GM08714 (cell line): Measurements from ENCODE around the gene CLDN4.
"Not testable (repeated sequence)": the region's sequence is repeated elsewhere in the genome, so short reads cannot be mapped to it uniquely, and the experiment has no call there.

Experiments
- H3K4me3 ChIP-seq: fragments of 200-500 bp; sonication (Bioruptor generic); 2 replicates; pipeline ENCODE4 v1.5.1; 2014; ENCODE audit warnings: mild to moderate bottlenecking, low read length, inconsistent platforms
- ZNF274 ChIP-seq: IDR thresholded peaks from 2 replicates; pipeline ENCODE4 v1.6.1; 2012; ENCODE audit warnings: mild to moderate bottlenecking, low read depth, low read length

CLDN4 gene

DNA sequence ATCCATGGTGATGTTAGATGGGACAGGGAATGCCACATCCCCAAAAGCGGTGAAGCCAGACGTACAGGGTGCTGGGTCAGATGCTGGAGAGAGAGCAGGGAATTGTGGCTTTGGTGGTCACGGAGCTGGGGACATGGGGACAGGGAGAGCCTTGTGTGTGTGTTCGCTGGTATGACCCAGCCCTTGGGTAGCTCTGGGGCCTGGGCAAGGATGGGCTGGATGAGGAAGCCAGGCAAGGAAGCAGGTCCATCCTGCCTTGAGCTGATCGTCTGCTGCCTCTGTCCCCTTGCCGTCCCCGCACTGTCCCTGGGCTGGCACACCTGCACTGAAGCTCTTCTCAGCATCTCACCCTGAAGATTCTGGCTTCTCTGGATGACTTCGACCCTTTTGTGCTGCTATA, 15.4 kb upstream of the CLDN4 start:
- no peak for TF ChIP-seq ZNF274
- H3K4me3 ChIP-seq: no peak overlapping the region

DNA sequence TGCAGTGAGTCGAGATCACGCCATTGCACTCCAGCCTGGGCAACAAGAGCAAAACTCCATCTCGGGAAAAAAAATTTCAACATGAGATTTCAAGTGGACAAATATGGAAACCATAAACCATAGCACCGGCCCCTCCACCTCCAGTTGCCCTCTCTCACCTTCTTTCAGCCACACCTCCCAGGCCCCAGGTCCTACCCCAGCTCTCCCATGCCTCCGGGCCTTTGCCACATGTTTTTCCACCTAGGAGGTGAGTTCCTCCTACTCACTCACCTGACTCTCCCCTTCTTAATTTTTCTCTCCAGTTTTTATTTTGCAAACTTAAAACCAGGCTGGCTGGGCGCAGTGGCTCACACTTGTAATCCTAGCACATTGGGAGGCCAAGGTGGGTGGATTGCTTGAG, 13.7 kb upstream of the CLDN4 start:
- TF ChIP-seq ZNF274: no peak

DNA sequence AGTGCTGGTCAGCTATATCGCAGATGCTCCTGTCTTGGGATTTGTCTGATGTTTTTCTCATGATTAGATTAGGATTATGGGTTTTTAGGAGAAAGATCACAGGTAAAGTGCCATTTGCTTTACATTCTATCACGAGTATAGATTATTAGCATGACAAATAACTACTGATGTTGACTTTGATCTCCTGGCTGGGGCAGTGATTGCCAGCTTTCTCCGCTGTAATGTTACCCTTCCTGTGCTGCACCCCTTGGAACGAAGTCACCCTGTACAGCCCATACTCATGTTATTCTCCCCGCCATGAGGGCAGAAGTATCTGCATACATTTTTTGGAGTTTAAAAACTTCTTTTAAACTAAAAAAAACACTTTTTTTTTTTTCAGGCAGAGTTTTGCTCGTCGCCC, 10.8 kb upstream of the CLDN4 start:
- no peak overlapping the region for H3K4me3 ChIP-seq
- TF ChIP-seq ZNF274: no peak

More for the DNA sequence above, 13.7 kb upstream of the CLDN4 start:
- H3K4me3 ChIP-seq: no peak overlapping the region

DNA sequence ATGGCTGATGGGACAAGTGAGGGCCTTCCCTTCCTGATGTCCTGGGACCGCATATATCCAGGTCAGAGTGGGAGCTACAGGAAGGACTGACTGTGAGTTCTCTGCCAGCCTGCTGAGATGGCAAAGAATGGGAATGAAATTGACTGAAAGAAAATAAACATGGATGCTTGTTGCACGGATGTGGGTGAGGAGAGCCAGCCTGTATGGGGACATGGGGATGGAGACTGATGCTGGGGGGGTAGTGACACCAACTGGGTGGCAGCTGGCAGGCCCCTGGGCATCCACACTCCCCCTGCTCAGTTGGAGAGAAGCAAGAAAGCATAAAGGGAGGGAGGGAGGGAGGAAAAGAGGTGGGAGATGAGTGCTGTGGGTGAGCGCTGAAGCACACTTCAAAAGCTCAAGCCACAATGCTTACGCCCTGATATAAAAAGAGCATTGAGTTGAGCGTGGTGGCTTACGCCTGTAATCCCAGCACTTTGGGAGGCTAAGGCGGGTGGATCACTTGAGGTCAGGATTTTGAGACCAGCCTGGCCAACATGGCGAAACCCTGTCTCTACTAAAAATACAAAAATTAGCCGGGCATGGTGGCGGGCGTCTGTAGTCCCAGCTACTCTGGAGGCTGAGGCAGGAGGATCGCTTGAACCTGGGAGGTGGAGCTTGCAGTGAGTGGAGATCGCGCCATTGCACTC, 9.1 kb upstream of the CLDN4 start:
- not testable (repeated sequence) for H3K4me3 ChIP-seq

DNA sequence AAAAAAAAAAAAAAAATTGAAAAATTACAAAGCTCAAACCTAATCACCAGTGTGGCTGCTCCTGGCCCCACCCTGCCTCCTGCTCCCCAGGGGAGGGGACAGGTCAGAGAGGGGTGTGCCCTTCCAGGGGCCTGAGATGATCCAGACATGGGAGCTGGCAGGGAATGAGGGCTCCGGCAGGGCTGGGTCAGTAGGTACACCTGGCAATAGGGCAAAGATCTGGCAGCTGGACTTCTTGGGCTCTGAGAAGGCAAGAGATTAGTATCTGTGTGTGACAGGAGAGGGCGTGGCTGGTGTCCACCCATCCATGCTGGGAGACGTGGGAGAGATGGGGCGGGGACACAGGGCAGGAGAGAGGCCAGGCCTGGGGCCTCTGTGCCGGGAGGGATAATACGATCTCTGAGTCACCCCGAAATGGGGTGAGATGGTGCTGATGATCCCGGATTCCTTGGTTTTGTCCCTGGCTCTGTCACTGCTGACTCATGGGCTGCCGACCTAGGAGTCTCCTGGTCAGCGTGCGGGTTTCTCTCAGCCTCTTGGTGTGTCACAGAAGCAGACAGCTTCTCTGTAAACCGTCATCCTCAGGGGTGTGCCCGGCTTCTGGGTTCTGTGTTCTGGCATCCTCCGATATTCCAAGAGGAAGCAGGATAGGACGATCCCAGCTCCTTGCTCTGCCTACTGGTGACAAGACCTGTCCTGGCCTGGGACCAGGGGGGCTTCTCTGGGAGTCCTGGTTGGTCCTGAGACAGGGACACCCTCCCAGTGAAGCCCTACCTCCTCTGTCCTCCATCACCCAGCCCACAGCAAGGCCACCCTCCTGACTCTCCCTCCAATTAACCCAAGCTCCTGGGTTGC, 8.2 kb upstream of the CLDN4 start:
- no peak overlapping the region for H3K4me3 ChIP-seq
- TF ChIP-seq ZNF274: no peak

DNA sequence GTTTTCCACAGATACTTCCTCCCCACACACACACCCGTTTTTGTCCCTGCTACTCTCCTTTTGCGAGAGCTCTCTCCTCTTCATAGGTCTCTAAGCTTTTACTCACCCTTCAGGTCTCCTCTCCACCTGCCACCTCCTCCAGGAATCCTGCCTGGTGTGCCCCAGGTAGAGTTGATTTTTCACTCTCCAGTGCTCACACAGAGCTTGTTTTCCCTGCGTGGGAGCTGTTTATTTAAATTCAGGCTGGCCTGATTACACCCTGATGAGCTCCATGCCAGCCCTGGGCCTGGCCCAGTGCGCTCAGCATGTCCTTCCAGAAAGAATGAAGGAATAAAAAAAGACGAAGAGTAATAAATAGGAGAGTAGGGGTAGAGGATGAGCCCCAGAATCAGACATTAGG, 7.5 kb upstream of the CLDN4 start:
- H3K4me3 ChIP-seq: no peak overlapping the region
- TF ChIP-seq ZNF274: no peak

DNA sequence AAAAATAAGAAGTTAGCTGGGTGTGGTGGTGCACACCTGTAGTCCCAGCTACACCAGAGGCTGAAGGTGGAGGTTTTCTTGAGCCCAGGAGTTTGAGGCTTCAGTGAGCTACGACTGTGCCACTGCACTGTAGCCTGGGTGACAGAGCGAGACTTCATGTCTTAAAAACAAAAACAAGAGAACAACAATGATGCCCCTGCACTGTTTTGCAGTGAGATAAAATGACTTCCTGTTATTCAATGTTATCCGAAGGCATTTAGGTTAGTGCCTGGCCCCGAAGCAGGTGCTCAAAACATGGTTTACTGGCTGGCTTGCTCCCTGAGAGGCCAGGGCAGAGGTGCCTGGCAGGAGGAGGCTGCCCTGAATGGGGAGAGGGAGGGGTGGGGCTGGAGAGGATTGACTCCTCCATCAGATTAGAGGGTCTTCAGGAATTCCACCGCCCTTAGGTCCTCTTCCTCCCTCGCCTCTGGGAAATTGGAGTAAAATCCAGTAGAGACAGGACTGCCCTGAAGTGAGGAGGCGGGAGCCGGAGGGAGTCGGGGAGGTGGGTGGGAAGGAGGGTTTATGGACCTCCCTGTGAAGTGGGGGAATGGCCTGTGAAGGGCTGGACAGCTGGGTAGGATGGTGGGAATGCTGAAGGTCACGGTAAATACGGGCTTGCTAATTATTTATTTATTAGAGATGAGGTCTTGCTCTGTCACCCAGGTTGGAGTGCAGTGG, 6.8 kb upstream of the CLDN4 start:
- no peak overlapping the region for H3K4me3 ChIP-seq
- TF ChIP-seq ZNF274: no peak

DNA sequence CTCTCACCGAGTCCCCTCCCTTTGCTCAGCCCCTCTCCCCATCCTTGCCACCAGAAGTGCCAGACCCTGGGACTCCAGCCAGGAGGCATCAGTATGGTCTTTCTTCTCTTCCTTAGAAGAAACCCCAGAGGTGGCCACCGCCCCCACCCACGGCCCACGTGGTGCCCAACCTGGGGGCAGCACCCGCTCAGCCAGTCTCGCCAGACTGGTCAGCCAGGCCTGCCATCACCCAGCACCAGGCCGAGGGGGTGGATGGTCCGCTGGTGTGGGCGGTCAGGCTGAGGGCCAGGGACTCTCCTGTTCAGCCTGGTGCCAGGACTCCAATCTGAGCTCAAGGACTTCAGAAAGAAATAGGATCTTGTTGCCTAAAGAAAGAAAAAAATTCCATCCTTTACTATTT, 5.8 kb upstream of the CLDN4 start:
- no peak for TF ChIP-seq ZNF274
- no peak overlapping the region for H3K4me3 ChIP-seq

DNA sequence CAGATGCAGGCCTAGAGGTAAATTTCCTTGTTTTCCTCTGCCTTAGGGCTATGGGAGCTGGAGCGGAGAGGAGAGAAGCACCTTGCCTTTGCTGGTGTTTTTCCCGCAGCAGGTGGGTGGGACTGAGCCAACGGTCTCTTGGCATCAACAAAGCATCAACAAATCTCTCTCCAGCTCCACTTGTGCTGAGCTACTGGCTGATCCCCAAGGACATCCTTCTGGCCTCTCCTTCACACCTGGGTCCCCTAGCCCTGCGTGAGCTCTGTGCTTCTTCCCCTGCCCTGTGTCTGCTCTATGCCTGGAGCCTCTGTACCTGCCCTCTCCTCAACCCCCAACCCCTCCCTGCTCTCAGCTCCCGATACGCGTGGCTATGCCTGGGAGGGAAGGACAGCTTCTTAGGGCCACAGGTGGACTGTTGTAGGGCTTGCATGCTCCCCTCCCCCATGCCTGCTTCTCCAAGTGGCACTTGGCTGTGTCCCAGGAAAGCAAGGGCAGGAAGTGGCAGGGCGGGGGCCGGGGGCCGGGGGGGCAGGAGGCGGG, 3.2 kb upstream of the CLDN4 start:
- no peak for TF ChIP-seq ZNF274
- H3K4me3 ChIP-seq: no peak overlapping the region

DNA sequence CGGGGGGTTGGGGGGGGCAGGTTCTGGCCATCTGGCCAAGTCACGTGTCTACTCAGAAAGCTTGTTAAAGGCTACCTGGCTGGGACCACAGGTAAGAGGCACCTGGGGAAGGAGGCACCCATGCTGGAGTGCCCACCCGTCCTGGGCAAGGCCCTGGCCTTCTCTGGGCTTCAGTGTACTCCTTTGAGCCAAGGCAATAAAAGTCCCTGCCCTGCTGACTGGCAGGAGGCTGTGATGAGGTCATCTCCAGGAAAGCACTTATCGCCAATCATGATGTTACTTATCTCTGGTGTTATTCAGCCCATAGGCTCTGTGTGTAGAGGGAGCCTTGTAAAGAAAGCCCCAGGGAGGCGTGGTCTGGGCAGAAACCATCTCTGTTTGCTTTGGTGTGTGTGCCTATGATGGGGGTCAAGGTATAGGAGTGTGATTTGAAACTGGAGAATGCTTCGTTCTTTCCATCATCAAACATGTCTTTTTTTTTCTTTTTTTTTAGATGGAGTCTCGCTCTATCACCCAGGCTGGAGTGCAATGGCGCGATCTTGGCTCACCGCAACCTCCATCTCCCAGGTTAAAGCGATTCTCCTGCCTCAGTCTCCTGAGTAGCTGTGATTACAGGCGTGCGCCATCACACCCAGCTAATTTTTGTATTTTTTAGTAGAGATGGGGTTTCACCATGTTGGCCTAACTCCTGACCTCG, 2.5 kb upstream of the CLDN4 start:
- no peak overlapping the region for H3K4me3 ChIP-seq

DNA sequence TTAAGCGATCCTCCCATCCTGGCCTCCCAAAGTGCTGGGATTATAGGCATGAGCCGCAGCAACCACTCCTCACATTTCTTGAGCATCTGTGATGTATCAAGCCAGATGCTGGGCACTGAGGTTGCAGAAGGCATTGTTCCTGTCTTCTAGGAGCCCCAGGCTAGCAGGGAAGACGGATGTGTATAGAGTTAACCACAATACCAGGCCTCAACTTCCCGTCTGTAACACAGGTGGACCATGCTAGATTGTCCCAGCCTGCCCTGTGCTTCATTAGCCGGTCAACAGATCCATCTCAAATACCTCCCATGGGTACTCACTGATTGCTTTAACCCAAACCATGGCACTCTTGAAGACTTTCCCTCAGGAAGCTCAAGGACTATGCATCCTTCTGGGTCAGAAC, 1.8 kb upstream of the CLDN4 start:
- H3K4me3 ChIP-seq: no peak overlapping the region
- no peak for TF ChIP-seq ZNF274

More for the DNA sequence above, 2.5 kb upstream of the CLDN4 start:
- TF ChIP-seq ZNF274: no peak

DNA sequence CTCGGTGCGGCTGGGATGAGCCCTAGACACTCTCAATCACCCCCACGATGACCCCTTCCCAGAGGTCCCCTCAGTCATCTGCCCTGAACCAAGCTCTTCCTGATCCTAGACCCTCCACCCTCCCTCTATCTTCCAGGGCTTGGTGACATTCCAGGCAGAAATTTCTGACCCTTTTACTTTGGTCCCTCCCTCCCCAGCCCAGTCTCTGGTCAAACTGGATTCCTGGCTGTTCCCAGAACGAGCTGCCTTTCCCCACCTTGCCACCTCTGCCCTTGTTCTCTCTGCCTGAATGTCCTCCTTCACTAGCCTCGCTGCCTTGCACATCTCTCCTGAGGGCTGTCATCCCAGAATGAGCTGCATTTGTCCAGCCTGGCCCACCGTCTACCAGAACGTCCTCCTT, 1.3 kb upstream of the CLDN4 start:
- no peak for TF ChIP-seq ZNF274
- H3K4me3 ChIP-seq: no peak overlapping the region

DNA sequence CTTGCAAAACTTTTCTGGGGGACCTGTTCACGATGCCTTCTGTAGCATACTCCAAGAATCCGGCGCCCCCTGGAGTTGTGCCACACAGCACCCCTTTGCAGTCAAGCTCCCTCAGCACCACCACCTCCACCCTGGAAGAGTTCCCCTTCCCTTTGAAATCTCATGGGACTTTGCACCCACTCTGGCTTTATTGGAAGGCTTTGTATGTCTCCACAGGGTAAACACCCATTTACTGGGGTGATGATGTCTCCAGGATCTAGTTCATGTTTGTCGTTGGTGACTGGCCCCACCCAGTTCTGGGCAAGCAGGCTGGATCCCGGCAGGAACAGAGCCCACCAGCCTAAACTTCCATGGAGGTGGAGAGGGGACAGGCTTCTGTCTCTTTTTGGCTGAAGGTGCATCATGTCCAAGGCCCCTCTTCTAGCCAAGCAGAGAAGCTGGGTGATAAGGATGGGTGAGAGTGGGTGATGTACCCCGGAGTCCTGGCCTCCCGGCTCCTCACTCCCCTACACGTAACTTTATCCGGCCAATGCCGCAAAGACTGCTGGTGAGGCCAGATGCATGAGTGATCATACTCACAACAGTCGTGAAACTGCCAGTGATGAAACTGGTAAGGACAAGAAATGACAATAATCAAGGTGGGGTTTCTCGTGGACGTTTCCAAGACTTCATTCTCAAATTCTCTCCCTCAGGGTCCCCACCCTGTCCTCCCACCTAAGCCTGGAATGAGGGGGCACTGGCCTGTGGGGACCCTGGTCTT, 695 bp upstream of the CLDN4 start:
- TF ChIP-seq ZNF274: no peak
- no peak overlapping the region for H3K4me3 ChIP-seq

DNA sequence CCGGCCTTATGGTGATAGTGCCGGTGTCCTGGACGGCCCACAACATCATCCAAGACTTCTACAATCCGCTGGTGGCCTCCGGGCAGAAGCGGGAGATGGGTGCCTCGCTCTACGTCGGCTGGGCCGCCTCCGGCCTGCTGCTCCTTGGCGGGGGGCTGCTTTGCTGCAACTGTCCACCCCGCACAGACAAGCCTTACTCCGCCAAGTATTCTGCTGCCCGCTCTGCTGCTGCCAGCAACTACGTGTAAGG, 713 bp downstream of the CLDN4 start:
- no peak overlapping the region for H3K4me3 ChIP-seq
- TF ChIP-seq ZNF274: no peak
